HG03045 (cell line): ENCODE data around the gene STX8.
"Not testable (repeated sequence)": the region's sequence is repeated elsewhere in the genome, so short reads cannot be mapped to it uniquely, and the experiment has no call there.

Experiments used
- ATAC-seq: cut with Tn5 transposase; IDR thresholded peaks from one replicate; pipeline ENCODE4 v1.9.1; 2021; ENCODE audit warnings: mild to moderate bottlenecking, moderate library complexity; ENCODE audit not compliant: unreplicated experiment

Gene STX8

DNA sequence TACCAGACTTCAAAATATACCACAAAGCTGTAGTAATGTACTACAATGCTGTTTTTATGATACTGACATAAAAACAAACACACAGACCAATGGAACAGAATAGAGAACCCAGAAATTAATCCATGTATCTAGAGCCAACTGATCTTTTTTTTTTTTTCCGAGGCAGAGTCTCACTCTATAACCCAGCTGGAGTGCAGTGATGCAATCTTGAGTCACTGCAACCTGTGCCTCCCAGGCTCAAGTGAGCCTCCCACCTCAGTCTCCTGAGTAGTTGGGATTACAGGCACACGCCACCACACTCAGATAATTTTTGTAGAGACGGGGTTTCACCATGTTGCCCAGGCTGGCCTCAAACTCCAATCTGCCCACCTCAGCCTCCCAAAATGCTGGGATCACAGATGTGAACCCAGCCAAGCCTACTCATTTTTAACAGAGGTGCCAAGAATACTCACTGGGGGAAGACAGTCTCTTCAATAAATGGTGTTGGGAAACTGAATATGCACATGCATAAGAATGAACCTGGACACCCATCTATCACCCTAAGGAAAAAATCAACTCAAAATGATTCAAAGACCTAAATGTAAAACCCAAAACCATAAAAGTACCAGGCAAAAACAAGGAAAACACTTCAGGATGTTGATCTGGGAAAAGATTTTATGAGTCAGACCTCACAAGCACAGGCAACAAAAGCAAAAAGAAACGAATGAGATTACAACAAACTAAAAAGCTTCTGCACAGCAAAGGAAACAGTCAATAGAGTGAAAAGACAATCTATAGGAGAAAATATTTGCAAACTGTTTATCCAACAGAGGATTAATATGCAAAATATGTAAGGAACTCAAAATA, 63.1 kb downstream of the STX8 start:
- ATAC-seq: no peak

DNA sequence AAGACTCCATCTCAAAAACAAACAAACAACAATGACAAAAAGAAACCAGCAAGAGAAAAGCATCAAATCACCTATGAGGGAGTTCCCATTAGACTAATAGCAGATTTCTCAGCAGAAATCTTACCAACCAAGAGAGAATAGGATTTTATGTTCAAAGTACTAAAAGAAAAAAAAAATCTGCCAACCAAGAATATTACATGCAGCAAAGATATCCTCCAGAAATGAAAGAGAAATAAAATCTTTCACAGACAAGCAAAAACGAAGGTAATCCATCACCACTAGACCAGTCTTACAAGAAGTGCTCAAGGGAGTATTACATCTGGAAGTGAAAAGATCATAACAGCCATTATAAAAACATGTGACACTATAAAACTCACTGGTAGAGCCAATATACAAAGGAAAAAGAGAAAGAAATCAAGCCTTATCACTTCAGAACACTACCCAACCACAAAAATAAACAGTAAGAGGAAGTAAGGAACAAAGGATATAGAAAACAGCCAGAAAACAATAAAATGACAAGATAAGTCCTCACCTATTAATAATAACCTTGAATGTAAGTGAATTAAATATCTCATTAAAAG, 66.3 kb downstream of the STX8 start:
- ATAC-seq: no peak

DNA sequence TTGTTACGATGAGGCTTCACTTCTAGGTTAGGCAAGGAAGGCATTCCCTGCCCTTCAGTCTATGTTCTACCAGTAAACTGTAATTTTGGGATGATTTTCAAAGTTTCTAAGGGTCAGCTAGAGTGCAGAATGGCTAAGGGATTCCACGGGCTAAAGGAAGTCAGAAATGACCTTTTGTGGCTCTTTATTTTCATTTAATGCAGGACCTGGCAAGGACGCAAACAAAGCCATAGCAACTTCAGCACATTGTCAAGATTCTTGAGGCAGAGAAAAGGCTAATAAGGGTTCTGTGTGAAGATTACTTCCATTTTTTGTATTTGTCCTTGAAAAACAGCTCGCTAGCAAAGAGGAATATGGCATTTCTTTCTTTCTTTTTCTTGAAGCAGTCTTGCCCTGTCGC, 76.6 kb downstream of the STX8 start:
- ATAC-seq: no peak

DNA sequence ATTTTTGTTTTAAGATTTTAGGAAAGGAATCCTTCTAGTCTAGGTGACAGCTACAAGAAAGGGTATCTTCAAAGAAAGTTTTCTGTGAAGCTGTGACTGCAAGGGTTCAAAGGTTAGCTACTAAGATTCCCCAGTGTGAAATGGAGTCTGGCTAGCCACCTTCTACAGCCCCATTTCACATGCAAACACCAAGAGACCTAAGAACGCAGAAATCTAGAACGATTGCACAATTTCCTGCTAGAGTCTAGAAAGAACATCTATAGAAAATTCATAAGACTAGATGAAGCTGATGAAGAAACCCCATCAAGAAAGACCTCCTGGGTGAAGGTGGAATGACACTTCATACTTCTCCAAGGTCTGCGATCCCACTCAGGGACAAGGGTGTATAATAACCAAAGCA, 77.1 kb downstream of the STX8 start:
- ATAC-seq: no peak

DNA sequence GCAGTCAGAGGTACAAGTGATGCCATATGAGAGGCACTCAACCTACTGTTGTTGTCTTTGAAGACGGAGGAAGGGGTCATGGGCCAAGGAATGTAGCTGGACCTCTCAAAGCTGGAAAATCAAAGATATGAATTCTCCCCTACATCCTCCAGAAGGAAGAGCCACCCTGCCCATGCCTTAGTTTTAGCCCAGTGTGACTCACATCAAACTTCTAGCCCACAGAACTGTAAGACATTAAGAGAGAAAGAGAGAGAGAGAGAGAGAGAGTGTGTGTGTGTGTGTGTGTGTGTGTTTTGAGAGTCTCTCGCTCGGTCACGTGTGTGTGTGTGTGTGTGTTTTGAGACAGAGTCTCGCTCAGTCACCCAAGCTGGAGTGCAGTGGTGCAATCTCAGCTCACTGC, 87.1 kb downstream of the STX8 start:
- ATAC-seq: no peak

DNA sequence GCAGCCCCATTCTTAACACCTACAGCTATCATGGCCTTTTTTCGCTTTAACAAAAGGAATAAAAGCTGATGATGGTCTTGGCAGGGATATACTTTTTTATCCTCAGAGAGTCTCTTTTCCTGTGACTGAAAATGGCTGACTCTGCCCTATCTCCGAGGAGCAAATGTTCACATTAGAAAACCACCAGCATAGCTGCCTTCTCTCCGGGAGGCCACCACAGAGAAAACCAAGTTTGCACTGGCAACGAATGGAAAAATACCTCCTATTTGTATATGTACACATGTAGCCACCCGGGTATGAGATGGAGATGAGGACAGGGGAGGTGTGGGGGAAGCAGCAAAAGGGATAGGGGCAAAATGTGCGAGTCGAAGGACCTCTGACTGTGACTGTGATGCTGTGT, 88.2 kb downstream of the STX8 start:
- no peak for ATAC-seq

DNA sequence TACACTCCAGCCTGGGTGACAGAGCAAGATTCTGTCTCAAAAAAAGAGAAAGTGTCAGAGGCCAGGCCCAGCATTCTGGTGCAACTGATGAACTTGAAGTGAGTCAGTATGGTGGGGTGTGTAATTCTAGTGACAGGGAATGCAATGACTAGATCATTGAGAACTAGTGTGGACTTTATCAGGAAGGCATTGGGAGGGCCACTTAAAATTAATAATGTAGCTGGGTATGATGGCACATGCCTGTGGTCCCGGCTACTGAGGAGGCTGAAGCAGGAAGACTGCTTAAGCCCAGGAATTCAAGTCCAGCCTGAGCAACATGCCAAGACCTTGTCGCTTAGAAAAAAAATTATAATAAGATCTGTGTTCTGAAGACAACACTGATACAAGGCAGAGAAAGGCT, 90.8 kb downstream of the STX8 start:
- ATAC-seq: no peak

DNA sequence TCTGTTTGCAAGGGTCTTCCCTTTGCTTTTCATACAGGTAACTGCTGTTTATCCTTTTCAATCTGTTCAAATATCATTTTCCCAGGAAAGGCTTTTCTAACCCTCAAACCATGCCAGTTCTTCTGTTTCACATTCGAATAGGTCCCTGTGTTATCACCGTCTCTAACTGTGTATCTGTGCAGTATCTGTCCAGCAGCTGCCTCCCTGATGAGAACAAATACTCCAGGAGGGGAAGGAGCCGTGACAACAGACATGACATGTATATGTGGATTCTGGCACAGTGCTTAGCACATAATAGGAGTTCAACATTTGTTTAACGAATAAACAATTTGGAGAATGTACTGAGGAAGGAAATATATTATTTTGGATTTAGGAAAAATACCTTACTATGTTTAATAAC, 95.7 kb downstream of the STX8 start:
- no peak for ATAC-seq

DNA sequence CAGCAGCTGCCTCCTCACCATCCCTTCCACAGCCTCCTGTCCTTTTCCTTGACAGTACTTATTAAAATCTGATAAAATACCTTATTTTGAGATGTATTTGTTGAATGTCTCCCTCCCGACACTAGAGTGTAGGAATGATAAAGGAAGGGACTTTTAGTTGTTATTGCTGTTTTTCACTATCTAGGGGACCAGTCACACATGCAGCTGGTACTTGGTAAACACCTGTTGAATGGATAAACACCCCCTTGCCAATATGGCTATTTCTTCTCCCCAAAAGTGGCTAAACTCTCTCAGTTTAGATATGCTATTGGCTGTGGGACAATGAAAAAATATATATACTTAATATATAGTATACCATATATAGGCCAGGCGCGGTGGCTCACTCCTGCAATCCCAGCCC, 96.7 kb downstream of the STX8 start:
- no peak for ATAC-seq

DNA sequence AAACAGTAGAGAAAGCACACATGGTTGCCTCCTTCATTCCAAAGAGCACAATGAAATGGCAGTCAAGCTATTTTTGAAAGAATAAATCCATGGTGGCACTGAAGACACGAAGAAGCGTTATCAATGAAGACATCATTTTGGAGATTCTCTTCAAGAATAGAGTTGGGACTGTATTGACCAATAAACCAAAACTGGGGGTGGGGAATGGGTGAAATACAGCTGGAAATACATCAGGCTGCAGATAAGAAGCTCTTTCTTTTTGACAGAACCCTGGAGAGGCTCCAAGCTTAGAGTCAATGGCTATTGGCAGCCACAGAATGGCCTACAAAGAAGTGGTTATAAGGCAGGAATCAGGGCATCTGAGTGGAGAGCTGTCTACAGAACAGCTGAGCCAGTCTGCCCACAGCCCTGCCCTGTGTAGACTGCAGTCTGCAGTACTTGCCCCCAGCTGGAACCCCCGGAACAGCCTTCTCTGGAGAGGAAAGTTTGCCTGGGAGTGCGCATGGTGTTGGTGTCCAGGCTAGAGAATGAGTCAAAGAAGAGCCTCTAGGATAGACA, 100.4 kb downstream of the STX8 start:
- no peak for ATAC-seq

DNA sequence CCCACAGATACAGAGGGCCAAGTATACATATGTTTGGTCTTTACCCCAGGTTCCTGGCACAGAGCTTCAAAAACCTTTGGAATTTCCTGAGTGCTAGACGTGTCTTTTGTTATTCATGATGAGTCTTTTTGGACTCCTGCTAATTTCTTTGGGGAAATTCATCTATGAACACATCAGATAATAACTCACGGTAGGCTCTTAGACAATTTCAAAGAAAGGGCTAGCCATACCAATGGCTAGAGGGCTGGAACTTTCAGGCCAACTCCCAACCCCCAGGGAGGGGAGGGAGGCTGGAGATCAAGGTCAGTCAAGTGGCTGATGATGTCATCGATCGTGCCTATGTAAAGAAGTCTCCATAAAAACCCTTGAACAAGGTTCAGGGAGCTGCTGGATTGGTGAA, 101.9 kb downstream of the STX8 start:
- no peak for ATAC-seq

DNA sequence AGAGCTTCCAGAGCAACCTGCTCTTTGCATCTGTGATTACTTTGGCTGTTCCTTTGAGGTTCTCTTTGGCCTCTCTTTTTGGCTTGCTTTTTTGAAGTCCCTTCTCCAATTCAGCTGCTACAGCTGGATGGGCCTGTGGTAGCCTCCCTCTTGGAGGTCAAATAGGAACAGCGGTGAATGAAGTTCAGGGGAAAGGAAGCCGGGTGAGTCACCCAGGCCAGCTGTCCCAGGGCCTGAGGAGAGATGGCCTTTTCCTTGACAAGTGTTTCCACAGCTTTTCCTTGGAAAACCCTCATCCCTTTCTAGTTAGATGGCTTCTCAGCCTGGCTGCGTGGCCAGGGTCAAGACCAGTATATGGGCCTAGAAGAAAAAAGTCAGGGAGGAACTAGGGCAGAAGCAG, 103.1 kb downstream of the STX8 start:
- ATAC-seq: no peak

DNA sequence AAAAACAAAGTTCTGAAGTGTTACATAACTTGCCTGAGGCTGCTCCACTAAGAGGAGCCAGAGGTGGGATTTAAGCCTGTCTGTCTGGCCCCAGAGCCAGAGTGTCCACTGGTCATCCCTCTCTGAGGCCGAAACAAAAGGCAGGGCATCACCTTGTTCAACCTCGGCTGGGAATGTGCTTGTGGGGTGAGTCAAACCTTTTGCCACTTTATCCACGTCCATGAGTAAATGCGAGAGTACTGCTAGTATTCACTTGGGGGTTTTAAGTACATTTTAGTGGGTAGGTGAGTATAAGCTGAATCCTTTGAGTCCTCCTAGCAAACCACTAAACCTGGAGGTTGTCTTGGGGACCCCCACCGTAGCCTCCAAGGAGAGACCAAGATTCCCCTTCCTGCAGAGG, 103.5 kb downstream of the STX8 start:
- ATAC-seq: no peak

DNA sequence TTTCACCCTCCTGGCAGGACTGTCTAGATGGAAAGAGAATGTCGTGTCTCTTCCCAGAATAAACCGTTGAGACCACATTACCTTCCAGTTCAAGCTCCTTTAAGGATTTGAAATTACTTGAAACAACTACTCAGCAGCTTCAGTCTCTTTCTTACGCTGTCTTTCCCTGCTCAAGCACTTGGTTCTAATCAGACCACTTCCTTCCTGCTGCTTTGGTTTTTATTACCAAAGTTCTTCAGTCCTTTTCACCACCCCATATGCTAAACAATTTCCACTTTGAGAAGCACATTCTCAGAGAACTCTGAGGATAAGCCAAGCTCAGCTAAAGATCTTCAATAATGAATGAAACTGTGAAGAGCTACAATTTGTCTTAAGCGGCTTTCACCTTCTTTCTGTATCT, 105.4 kb downstream of the STX8 start:
- ATAC-seq: no peak

DNA sequence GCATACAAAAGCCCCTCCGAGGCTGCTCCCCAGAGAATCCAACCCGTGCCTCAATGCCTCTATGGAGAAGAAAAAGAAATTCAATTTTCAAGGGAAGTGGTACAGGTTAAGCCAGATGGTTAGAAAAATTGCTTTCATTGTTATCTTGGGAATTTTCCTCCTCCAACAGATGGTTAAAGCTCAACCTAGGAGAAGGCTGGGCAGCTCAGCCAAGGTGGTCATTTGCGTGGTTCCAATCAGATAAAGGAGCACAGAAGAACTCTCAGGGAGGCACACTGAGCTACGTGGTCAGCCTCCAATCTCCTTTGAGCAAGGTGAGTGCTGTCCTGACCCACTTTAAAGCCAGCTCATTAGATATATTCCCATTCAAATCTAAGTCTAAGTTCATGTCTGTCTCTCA, 106.7 kb downstream of the STX8 start:
- no peak for ATAC-seq

DNA sequence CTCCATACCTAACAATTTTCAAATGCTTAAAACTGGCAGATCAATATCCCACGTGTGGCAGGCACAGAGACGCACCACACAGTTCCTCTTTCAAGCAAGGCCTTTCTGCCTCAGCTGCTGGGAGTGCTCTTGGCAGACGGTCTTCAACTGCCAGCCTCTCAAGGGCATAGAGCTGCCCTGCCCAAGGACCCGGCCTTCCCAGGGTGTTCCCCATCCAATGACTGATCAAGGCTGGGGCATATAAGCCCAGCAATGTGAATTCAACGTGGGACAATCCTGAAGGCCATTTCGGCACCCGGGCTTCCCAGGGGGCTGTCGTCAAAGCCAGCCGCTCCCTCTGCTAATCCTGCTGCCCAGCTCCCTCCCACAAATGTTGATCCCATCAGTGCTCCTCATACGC, 107.1 kb downstream of the STX8 start:
- no peak for ATAC-seq

DNA sequence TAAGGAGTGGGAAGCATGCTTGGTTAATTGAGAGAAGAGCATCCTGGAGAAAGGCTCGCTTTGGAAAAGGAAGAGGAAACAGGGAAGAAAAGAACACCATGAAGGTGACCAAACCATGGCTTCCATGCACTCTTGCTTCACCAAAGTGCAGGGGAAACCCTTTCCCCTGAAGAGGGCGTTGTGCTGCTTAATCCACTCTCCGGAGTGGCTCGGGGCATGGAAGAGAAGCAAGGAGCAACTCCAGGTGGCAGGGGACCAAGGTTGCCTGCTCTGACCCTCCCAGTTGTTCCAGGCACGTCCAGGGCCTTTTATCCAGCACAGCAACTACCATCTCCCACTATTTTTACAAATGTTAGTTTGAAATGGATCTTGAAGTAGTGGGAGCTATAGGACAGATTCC, 108.1 kb downstream of the STX8 start:
- ATAC-seq: no peak

DNA sequence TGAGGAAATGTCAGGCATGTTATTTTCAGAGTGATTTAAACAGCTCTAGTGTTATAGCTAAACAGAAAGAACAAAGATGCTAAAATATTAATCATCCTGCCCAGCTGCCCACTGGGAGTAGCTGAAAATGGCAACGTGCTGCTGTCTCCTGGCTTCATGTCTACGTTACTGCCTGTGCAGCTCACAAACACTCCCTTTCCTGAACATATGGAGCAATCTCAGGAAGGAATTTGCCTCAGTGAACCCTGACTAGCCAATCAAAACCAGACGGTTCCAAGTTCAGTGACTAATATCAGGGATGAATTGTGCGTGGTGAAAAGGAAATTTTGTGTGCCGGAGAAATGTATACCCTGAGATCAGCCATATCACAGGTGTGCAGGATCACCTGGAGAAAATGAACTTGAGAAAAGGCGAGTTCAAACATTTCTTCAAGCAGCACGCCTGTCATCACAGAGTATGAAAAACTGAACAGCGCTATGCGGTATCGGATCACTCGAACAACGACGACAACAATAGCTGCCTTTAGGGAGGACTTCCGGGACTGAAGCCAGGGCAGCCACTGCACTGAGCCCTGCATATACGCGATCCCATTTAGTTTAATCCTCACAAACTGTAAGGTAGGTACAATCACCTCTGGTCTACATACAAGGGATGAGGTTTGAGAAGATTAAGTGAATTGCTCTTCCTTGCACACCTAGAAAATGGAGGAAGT, 110.3 kb downstream of the STX8 start:
- ATAC-seq: no peak

DNA sequence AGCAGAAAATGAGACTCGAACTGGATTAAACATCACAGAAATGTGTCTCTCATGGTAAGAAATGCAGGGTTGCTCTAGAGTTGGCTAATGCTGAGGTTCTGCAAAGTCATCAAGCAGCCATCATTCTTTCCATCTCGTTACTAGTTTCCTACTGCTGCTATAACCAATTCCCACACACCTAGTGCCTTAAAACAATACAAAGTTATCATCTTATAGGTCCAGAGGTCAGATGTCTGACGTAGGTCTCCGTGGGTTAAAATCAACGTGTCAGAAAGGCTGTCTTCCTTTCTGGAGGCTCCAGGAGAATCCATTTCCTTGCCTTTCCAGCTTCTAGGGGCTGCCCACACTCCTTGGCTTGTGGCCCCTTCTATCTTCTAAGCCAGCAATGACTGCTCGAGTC, 118.6 kb downstream of the STX8 start:
- ATAC-seq: no peak

DNA sequence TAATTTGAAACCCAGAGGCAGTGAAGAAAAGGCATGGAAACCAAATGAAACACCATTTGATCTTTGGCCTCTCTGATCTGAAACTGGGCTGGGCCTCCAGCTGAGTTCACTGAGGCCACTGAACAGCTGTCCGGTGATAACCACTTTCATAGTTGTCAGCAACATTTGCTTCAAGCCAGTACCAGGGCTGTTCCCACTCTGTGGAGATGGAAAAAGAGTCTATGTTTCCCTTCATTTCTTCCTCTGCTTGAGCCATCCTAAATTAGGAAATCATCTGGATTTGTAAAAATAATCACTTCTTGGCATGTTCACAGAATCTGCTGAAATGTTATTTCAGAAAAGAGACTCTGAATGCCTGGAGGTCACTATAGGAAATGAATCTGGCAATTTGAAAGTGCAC, 119.3 kb downstream of the STX8 start:
- ATAC-seq: no peak

DNA sequence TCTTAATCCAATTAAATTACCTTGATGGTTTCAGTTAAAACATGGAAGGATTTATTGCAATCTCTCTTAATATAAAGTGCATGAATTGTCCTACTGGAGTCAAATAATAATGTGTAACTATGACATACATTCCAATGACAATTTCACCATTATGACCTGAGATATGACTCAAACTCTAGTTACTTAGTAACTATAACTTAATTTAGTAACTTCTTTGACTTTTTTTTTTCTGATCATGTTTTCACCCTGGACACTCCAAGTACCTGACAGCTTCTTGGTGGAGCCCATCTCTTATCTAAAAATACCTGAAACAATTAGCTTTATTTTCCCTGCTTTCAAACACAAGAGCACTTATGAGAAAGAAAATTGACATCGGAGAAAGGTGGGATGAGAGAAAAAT, 123.7 kb downstream of the STX8 start:
- ATAC-seq: no peak

DNA sequence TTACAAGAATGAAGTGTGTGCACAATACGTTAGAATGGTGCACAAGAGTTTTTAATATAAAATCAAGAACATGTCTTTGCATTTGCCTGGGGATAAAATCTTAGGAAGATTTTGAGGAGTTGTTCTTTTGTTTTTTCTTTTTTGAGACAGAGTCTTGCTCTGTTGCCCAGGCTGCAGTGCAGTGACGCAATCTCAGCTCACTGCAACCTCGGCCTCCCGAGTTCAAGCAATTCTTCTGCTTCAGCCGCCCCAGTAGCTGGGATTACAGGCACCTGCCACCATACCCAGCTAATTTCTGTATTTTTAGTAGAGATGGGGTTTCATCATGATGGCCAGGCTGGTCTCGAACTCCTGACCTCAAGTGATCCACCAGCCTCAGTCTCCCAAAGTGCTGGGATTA, 128.3 kb downstream of the STX8 start:
- not testable (repeated sequence) for ATAC-seq
